GM19467 (cell line): ENCODE results near the gene DOCK1.
"Not testable (repeated sequence)": the region's sequence is repeated elsewhere in the genome, so short reads cannot be mapped to it uniquely, and the experiment has no call there.

Experiments used
- ATAC-seq: cut with Tn5 transposase; IDR thresholded peaks from one replicate; pipeline ENCODE4 v1.9.1; 2021; ENCODE audit warnings: mild to moderate bottlenecking, moderate library complexity; ENCODE audit not compliant: unreplicated experiment

DOCK1 gene

GRCh38 chr10:126902157-126902556, 3.1 kb upstream of the DOCK1 start:
- ATAC-seq, result no peak

GRCh38 chr10:126903656-126904360, 1.4 kb upstream of the DOCK1 start:
- no peak for ATAC-seq

- ATAC-seq, result no peak
These were observed 761 bp upstream of the DOCK1 start for GRCh38 chr10:126904516-126904817.

GRCh38 chr10:126905776-126906703, 812 bp downstream of the DOCK1 start:
- no peak for ATAC-seq

- ATAC-seq, result no peak
These were observed 1.6 kb downstream of the DOCK1 start for GRCh38 chr10:126906704-126907422.

GRCh38 chr10:126907423-126907970, 2.3 kb downstream of the DOCK1 start:
- no peak for ATAC-seq

DNA sequence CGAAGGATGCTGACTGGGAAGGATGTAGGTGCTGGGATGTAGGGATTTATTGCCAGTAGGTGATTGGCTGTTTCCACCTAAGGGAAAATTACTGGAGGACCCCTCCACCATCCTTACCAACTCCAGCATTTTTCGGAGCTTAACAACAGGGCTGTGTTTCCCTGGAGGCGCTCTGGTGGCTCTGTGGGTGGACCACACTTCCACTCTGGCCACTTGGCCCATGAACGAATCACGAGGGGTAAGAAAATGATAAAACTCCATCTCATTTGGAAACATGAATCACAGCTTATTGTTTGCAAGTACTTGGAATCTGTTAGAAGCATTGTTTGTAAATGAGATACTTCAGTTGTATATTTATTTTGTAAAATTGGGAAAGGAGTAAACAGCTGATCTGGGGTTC, 3.0 kb downstream of the DOCK1 start:
- no peak for ATAC-seq

- no peak for ATAC-seq
These were observed 3.5 kb downstream of the DOCK1 start for GRCh38 chr10:126908729-126909128.

- ATAC-seq, result no peak
These were observed 3.9 kb downstream of the DOCK1 start for GRCh38 chr10:126909147-126909546.

GRCh38 chr10:126910196-126910595, 5.0 kb downstream of the DOCK1 start:
- ATAC-seq, result no peak

DNA sequence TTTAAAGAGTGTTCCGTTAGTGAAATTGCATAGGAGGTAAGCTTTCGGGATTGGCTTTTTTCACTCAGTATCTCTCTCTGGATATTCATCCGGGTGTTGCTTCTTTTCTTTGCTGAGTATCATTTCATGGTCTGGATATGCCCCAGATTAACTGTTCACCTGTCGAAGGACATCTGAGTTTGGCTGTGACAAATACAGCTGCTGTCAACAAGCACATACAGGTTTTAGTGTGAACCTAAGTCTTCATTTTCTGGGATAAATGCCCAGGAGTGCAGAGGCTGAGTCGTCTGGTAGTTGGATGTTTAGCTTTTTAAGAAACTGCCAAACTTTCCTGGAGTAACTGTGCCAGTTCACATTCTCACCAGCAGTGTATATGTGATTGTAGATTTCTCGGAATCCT, 5.6 kb downstream of the DOCK1 start:
- no peak for ATAC-seq

GRCh38 chr10:126911301-126911700, 6.1 kb downstream of the DOCK1 start:
- ATAC-seq, result no peak

GRCh38 chr10:126913316-126913715, 8.1 kb downstream of the DOCK1 start:
- no peak for ATAC-seq

GRCh38 chr10:126914561-126914960, 9.3 kb downstream of the DOCK1 start:
- no peak for ATAC-seq

GRCh38 chr10:126916952-126917351, 11.7 kb downstream of the DOCK1 start:
- not testable (repeated sequence) for ATAC-seq

GRCh38 chr10:126917375-126917774, 12.1 kb downstream of the DOCK1 start:
- ATAC-seq, result no peak

DNA sequence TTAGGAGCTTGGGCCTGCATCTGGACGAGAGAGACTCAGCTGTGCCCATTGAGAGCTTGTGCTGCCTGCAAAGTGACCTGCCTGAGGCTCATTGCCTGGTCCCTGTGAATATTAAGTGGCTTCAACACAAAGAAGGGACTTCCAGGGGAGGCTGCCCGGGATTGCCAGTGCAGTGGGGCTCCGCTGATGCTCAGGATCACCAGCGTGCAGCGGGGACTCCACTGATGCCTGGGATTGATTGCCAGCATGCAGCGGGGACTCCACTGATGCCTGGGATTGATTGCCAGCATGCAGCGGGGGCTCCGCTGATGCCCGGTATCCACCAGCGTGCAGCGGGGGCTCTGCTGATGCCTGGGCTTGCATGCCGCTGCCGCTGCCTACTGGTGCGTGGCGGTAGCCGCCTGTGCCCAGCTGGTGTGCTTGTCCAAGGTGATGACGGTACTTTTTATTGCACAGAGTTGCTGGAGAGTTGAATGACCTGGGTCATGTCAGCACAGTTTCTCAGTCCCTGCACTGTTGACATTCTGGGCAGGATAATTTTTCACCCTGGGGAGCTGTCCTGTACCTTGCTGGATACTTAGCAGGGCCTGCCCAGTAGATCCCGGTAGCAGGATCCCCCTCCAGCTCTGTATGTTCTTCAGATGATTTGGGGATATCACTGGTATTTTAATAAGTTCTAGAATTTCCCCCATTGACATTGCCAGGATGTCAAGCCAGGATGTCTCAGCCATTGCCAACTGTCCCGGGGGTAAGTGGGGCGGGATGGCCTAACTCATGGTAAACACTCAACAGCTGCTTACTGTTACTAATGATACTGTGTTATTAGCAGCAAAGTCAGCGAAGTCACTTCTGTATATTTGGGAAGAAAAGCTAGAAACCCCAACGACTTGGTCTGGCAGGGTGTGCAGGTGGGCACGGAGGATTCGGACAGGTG, 13.0 kb downstream of the DOCK1 start:
- ATAC-seq, result no peak

GRCh38 chr10:126919426-126919825, 14.2 kb downstream of the DOCK1 start:
- no peak for ATAC-seq

GRCh38 chr10:126921162-126921561, 15.9 kb downstream of the DOCK1 start:
- ATAC-seq, result no peak

DNA sequence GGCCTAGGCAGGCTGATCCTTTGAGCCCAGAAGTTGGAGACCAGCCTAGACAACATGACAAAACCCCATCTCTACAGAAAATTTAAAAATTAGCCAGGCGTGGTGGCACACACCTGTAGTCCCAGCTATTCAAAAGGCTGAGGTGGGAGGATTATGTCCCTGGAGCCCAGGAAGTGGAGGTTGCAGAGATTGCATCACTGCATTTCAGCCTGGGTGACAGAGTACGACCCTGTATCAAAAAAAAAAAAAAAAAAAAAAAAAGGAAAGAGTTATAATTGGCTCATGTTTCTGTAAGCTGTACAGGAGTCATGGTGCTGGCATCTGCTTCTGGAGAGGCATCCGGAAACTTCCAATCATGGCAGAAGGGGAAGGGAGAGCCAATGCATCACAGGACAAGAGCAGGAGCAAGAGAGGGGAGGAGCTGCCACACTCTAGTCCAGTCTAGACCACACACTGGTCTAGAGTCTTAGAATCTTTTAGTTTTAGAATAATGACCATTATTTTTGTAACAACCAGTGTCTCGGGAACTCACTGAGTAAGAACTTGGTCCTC, 16.8 kb downstream of the DOCK1 start:
- no peak for ATAC-seq
